GM06990 (cell line): Measurements from ENCODE around the gene SUSD4.

ENCODE experiments used
- DNase-seq: peaks from one replicate; pipeline ENCODE4 v3.0.0-alpha.2; 2011; ENCODE audit not compliant: insufficient read length; ENCODE audit errors: extremely low read depth
- H3K27me3 ChIP-seq: replicated peaks from 2 replicates; pipeline ENCODE4 v1.6.0; 2011; ENCODE audit warnings: low read length; ENCODE audit not compliant: control insufficient read depth, insufficient read depth
- H3K36me3 ChIP-seq: 2 replicates; pipeline ENCODE4 v1.5.1; 2011; ENCODE audit warnings: low read length; ENCODE audit not compliant: control insufficient read depth, insufficient read depth
- H3K4me3 ChIP-seq: replicated peaks from 2 replicates; pipeline ENCODE4 v1.5.1; 2011; ENCODE audit warnings: low read depth, mild to moderate bottlenecking, control low read depth, low read length
- CTCF ChIP-seq: IDR thresholded peaks from 2 replicates; pipeline ENCODE4 v1.5.1; 2011; ENCODE audit warnings: low read length, control low read depth, mild to moderate bottlenecking, inconsistent platforms; ENCODE audit not compliant: insufficient read depth, poor library complexity, severe bottlenecking

The SUSD4 gene

GRCh38 chr1:223215026-223215425 lies 148.9 kb downstream of the SUSD4 start:
- DNase-seq, result no peak
- TF ChIP-seq CTCF, result no peak
- Histone ChIP-seq H3K36me3 (no peaks in the 10 kb centered on the region), H3K27me3 (0 out of 2 replicates have a peak, but pooled peaks cover under 1% of the 10 kb centered on the region), H3K4me3 (no peak overlapping the region)

GRCh38 chr1:223214261-223214807 lies 149.6 kb downstream of the SUSD4 start:
- TF ChIP-seq CTCF, result no peak
- no peaks in the 10 kb centered on the region for H3K36me3 ChIP-seq
- H3K27me3 ChIP-seq, result no peaks in the 10 kb centered on the region
- H3K4me3 ChIP-seq, result no peak overlapping the region
- no peak for DNase-seq

- DNase-seq, result no peak
These were observed 151.5 kb downstream of the SUSD4 start for GRCh38 chr1:223212441-223212840.

GRCh38 chr1:223211323-223211985 lies 152.5 kb downstream of the SUSD4 start:
- Histone ChIP-seq H3K36me3 (no peaks in the 10 kb centered on the region), H3K27me3 (no peaks in the 10 kb centered on the region; the same call in 1 of the 2 replicates), H3K4me3 (no peak overlapping the region)
- no peak for TF ChIP-seq CTCF
- no peak for DNase-seq

More at GRCh38 chr1:223212441-223212840, 151.5 kb downstream of the SUSD4 start:
- no peaks in the 10 kb centered on the region for H3K27me3 ChIP-seq
- H3K36me3 ChIP-seq, result no peaks in the 10 kb centered on the region
- TF ChIP-seq CTCF, result no peak
- no peak overlapping the region for H3K4me3 ChIP-seq

- Histone ChIP-seq H3K36me3 (no peaks in the 10 kb centered on the region), H3K4me3 (no peak overlapping the region), H3K27me3 (no peaks in the 10 kb centered on the region; the same call in 1 of the 2 replicates)
- DNase-seq, result no peak
- TF ChIP-seq CTCF, result no peak
These were observed 153.2 kb downstream of the SUSD4 start for GRCh38 chr1:223210788-223211120.
